Transverse colon (tissue), 4 donors: Measurements from ENCODE around the gene PDE1C.

Experiments
- EP300 ChIP-seq: sonication (generic); formaldehyde crosslinking; IDR thresholded peaks from one replicate; pipeline ENCODE4 v1.6.1; 2017; ENCODE audit warnings: antibody characterized with exemption, low read depth
- POLR2A ChIP-seq: fragments of 450-650 bp; IDR thresholded peaks from one replicate; pipeline ENCODE4 v1.6.1; 2016; ENCODE audit warnings: antibody characterized with exemption, mild to moderate bottlenecking, moderate library complexity
- POLR2AphosphoS5 ChIP-seq, 3 donors: sonication (generic); formaldehyde crosslinking; IDR thresholded peaks; one replicate each; pipeline ENCODE4 v1.6.1; 2016; ENCODE audit warnings: antibody characterized with exemption in 3 of 3
- TF ChIP-seq, protein P1 (sequence below), 5 experiments: fragments of 200-600 bp in 3 of 5; fragments of 450-650 bp in 2 of 5; sonication (generic) in 3 of 5; IDR thresholded peaks; 1 replicate in 2 of 5; 2 replicates in 3 of 5; pipeline ENCODE4 v1.5.1; 2016 to 2017; ENCODE audit warnings: antibody characterized with exemption in 5 of 5, inconsistent platforms in 3 of 5, mild to moderate bottlenecking in 2 of 5, moderate library complexity in 1 of 5

DNA sequence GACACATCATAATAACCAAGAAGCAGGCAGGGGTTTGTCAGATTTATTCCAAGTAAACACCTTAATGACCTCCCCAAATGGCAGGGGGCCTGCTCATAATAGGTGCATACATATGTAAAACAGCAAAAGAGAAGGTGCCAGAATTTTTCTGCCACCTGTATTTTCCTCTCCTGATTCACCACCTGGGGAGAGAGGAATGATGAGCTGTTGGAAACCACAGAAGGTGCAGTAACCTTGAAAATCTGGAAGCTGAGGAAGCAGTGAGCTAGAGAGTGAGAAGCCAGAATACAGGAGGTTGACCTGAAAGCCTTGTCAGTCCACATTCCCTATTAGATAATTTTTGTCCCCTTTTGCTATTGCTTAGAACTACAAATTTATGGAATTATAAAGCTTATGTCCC lies 46.2 kb upstream of the PDE1C start:
- TF ChIP-seq POLR2AphosphoS5 (IDR thresholded peaks at IDR 0.05) (no peak), POLR2A (no peak), EP300 (no peak)
- TF ChIP-seq, protein P1, sequence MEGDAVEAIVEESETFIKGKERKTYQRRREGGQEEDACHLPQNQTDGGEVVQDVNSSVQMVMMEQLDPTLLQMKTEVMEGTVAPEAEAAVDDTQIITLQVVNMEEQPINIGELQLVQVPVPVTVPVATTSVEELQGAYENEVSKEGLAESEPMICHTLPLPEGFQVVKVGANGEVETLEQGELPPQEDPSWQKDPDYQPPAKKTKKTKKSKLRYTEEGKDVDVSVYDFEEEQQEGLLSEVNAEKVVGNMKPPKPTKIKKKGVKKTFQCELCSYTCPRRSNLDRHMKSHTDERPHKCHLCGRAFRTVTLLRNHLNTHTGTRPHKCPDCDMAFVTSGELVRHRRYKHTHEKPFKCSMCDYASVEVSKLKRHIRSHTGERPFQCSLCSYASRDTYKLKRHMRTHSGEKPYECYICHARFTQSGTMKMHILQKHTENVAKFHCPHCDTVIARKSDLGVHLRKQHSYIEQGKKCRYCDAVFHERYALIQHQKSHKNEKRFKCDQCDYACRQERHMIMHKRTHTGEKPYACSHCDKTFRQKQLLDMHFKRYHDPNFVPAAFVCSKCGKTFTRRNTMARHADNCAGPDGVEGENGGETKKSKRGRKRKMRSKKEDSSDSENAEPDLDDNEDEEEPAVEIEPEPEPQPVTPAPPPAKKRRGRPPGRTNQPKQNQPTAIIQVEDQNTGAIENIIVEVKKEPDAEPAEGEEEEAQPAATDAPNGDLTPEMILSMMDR (IDR thresholded peaks at IDR 0.05): no peak
